Endothelial cell of umbilical vein (primary cell): ENCODE data around the gene PTPRT. TPM values are rescaled to one million over a fixed set of nuclear protein-coding genes. Genes with fewer than 3 reads are reported as not detected.

ENCODE experiments used
- BruUV-seq: library from RNA; stranded (reverse); fragments of 400-500 nt; replicated peaks from 2 replicates; lab custom pipeline; 2021; lab: Mats Ljungman, UMichigan
- CTCF ChIA-PET: fragments of 300-600, 350-600 bp; sonication (Branson Sonifier 250); formaldehyde crosslinking; loops from one replicate; lab custom pipeline; 2021; ENCODE audit warnings: antibody characterized with exemption, inconsistent platforms; lab: Charles Lee
- POLR2A ChIA-PET: fragments of 300-600, 350-600 bp; sonication (Branson Sonifier 250); formaldehyde crosslinking; loops from one replicate; lab custom pipeline; 2021; ENCODE audit warnings: antibody characterized with exemption, inconsistent platforms; lab: Charles Lee
- DNase-seq: peaks from one replicate; pipeline ENCODE4 v3.0.0-alpha.2; 2011; ENCODE audit warnings: low read depth, low spot score
- FAIRE-seq: peaks from 2 replicates; lab custom pipeline; 2011; peaks lifted over from hg19 to GRCh38; lab: Jason Lieb, UNC
- H2AFZ ChIP-seq: 2 replicates; pipeline ENCODE4 v1.6.0; 2012; ENCODE audit warnings: low read depth, low read length, control low read depth, inconsistent platforms
- H3K27ac ChIP-seq: 2 replicates; pipeline ENCODE4 v1.5.1; 2011; ENCODE audit warnings: low read depth, mild to moderate bottlenecking, control low read depth, low read length, moderate library complexity; ENCODE audit not compliant: insufficient read depth
- H3K27me3 ChIP-seq, 2 experiments: 2 replicates each; pipeline versions ENCODE4 v1.6.0 to v1.6.1; 2011; ENCODE audit warnings: low read length in 2 of 2, mixed read lengths in 1 of 2; ENCODE audit not compliant: control insufficient read depth in 2 of 2, insufficient read depth in 2 of 2
- H3K36me3 ChIP-seq, 2 experiments: 2 replicates in 1 of 2; 3 replicates in 1 of 2; pipeline ENCODE4 v1.5.1; 2011; ENCODE audit warnings: low read length in 2 of 2, mild to moderate bottlenecking in 1 of 2, moderate library complexity in 1 of 2; ENCODE audit not compliant: control insufficient read depth in 2 of 2, insufficient read depth in 2 of 2; ENCODE audit errors: extremely low read depth in 1 of 2
- H3K4me1 ChIP-seq: 3 replicates; pipeline ENCODE4 v1.5.1; 2011; ENCODE audit warnings: mild to moderate bottlenecking, low read length; ENCODE audit not compliant: control insufficient read depth, insufficient read depth; ENCODE audit errors: extremely low read depth
- H3K4me2 ChIP-seq: 2 replicates; pipeline ENCODE4 v1.6.1; 2011; ENCODE audit warnings: low read length, control low read depth, mixed read lengths; ENCODE audit not compliant: insufficient read depth
- H3K4me3 ChIP-seq, 3 experiments: fragments of 200-600 bp in 1 of 3; sonication (generic), shearing (Covaris generic) in 1 of 3; replicated peaks in 1 of 3; 2 replicates each; pipeline ENCODE4 v1.5.1; 2011 to 2016; ENCODE audit warnings: control low read depth in 3 of 3, low read length in 3 of 3, mild to moderate bottlenecking in 2 of 3, inconsistent platforms in 1 of 3, low read depth in 1 of 3, moderate library complexity in 1 of 3; ENCODE audit not compliant: insufficient read depth in 1 of 3
- H3K79me2 ChIP-seq: 2 replicates; pipeline ENCODE4 v1.6.0; 2012; ENCODE audit warnings: low read length, inconsistent platforms; ENCODE audit not compliant: control insufficient read depth, insufficient read depth
- H3K9ac ChIP-seq: replicated peaks from 2 replicates; pipeline ENCODE3; 2011; ENCODE audit warnings: low read length, control low read depth; ENCODE audit not compliant: insufficient read depth; ENCODE audit errors: extremely low read depth
- H3K9me1 ChIP-seq: replicated peaks from 3 replicates; pipeline ENCODE4 v1.6.0; 2011; ENCODE audit warnings: mild to moderate bottlenecking, low read length; ENCODE audit not compliant: control insufficient read depth, insufficient read depth; ENCODE audit errors: extremely low read depth
- H3K9me3 ChIP-seq: replicated peaks from 2 replicates; pipeline ENCODE4 v1.5.1; 2012; ENCODE audit warnings: low read length, inconsistent platforms; ENCODE audit not compliant: control insufficient read depth, insufficient read depth
- H4K20me1 ChIP-seq: replicated peaks from 2 replicates; pipeline ENCODE3; 2011; ENCODE audit warnings: mild to moderate bottlenecking, low read length; ENCODE audit not compliant: control insufficient read depth, insufficient read depth; ENCODE audit errors: extremely low read depth
- EZH2 ChIP-seq: IDR thresholded peaks from 2 replicates; pipeline ENCODE4 v1.6.1; 2012; ENCODE audit warnings: borderline replicate concordance, low read depth, mild to moderate bottlenecking, moderate library complexity, low read length, inconsistent platforms; ENCODE audit not compliant: severe bottlenecking
- FOS ChIP-seq: IDR thresholded peaks from 2 replicates; pipeline ENCODE4 v1.6.1; 2011; ENCODE audit warnings: mild to moderate bottlenecking, low read length, moderate library complexity, borderline replicate concordance; ENCODE audit not compliant: insufficient read depth
- GATA2 ChIP-seq: IDR thresholded peaks from 2 replicates; pipeline ENCODE4 v1.7.0; 2011; ENCODE audit warnings: low read depth, mild to moderate bottlenecking, moderate library complexity, mixed read lengths, low read length; ENCODE audit not compliant: insufficient read length, insufficient read depth
- JUN ChIP-seq: IDR thresholded peaks from 2 replicates; pipeline ENCODE4 v1.6.1; 2011; ENCODE audit warnings: borderline replicate concordance, low read depth; ENCODE audit not compliant: insufficient read length, insufficient read depth
- MYC ChIP-seq: IDR thresholded peaks from one replicate; pipeline ENCODE4 v1.6.1; 2011; ENCODE audit warnings: mild to moderate bottlenecking, low read depth, low read length
- POLR2A ChIP-seq: IDR thresholded peaks from 2 replicates; pipeline ENCODE4 v1.6.1; 2012; ENCODE audit warnings: low read depth, mild to moderate bottlenecking, control low read depth, low read length
- POLR2AphosphoS5 ChIP-seq: IDR thresholded peaks from 2 replicates; pipeline ENCODE4 v1.6.1; 2012; ENCODE audit warnings: low read depth, mild to moderate bottlenecking, control low read depth, low read length, moderate library complexity; ENCODE audit not compliant: insufficient read depth
- dilution Hi-C: fragments of 300-500 bp; cut with MboI; formaldehyde crosslinking; loops from one replicate; pipeline ENCODE4 v1.15.0; 2019; ENCODE audit warnings: low sequenced_read_pairs; ENCODE audit not compliant: extremely low pct_ligation_motif_present
- intact Hi-C: fragments of 100-400 bp; cut with micrococcal nuclease; formaldehyde crosslinking; loops from one replicate; pipeline ENCODE4 v1.10.0; 2022
- polyA plus RNA-seq, 4 experiments: library from polyadenylated mRNA; depleted of rRNA in 3 of 4; stranded (reverse) in 3 of 4; unstranded in 1 of 4; fragments of >200 nt; gene quantifications; 2 replicates each; pipeline versions ENCODE4 v1.2.1 to v1.2.3, GENCODE V29; 2011 to 2012; ENCODE audit warnings: missing spikeins in 1 of 4
- total RNA-seq: library from RNA; stranded (reverse); gene quantifications from 2 replicates; pipeline ENCODE4 v1.2.3, GENCODE V29; 2021
- TF ChIP-seq, protein P1 (sequence below): IDR thresholded peaks from 2 replicates; pipeline ENCODE4 v1.6.1; 2011; ENCODE audit not compliant: insufficient read depth, insufficient read length
- TF ChIP-seq, protein P2 (sequence below), 2 donors: IDR thresholded peaks; 1 replicate in 1 of 2; 2 replicates in 1 of 2; pipeline ENCODE4 v1.5.1; 2011; ENCODE audit warnings: low read length in 2 of 2, mild to moderate bottlenecking in 2 of 2, moderate library complexity in 2 of 2, control low read depth in 1 of 2, inconsistent platforms in 1 of 2, low read depth in 1 of 2; ENCODE audit not compliant: insufficient read depth in 1 of 2; ENCODE audit errors: extremely low read depth in 1 of 2

PTPRT gene
- total and polyA plus RNA-seq, 2 donors (not counting 3 experiments of a cell fraction or from before 2014, with no cell fraction given): not detected

DNA sequence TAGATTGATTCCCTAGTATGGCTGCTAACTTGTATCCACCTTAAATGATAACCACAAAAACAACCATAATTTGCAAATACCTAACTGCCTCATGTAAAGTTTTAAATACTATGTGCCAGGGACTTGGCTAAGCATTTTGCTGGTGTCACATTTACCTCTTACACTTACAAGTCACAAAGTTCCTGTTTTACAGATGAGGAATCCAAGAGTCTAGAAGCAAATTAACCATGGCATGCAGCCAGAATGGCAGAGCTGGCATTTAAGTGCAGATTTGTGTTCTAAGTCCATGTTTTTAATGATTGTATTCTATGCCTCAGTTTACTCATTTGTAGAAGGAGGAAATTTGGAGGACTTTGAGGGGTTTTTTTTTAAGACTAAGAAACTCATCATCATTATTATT, 696.7 kb downstream of the PTPRT start:
- no TSS peak for BruUV-seq
- Histone ChIP-seq H3K4me3 (no peak overlapping the region), H3K4me1 (no peaks in the 10 kb centered on the region), H3K27me3 (no peaks in the 10 kb centered on the region), H3K9ac (no peak overlapping the region), H3K36me3 (no peaks in the 10 kb centered on the region), H4K20me1 (no peaks in the 10 kb centered on the region), H3K27ac (no peak overlapping the region), H3K9me3 (peaks cover under 1% of the 10 kb centered on the region), H2AFZ (no peak overlapping the region), H3K79me2 (no peaks in the 10 kb centered on the region), H3K9me1 (no peaks in the 10 kb centered on the region), H3K4me2 (no peak overlapping the region)
- intact Hi-C loops: no loop called here
- dilution Hi-C loops: no loop called here
- FAIRE-seq: no peak
- TF ChIP-seq JUN (no peak), POLR2A (no peak), MYC (no peak), POLR2AphosphoS5 (no peak), FOS (no peak), GATA2 (no peak), EZH2 (no peak)
- TF ChIP-seq, protein P1, sequence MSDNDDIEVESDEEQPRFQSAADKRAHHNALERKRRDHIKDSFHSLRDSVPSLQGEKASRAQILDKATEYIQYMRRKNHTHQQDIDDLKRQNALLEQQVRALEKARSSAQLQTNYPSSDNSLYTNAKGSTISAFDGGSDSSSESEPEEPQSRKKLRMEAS: no peak
- TF ChIP-seq, protein P2, sequence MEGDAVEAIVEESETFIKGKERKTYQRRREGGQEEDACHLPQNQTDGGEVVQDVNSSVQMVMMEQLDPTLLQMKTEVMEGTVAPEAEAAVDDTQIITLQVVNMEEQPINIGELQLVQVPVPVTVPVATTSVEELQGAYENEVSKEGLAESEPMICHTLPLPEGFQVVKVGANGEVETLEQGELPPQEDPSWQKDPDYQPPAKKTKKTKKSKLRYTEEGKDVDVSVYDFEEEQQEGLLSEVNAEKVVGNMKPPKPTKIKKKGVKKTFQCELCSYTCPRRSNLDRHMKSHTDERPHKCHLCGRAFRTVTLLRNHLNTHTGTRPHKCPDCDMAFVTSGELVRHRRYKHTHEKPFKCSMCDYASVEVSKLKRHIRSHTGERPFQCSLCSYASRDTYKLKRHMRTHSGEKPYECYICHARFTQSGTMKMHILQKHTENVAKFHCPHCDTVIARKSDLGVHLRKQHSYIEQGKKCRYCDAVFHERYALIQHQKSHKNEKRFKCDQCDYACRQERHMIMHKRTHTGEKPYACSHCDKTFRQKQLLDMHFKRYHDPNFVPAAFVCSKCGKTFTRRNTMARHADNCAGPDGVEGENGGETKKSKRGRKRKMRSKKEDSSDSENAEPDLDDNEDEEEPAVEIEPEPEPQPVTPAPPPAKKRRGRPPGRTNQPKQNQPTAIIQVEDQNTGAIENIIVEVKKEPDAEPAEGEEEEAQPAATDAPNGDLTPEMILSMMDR (IDR thresholded peaks at IDR 0.05; ENCODE audit: extremely low read depth in 1 of 2, insufficient read depth in 1 of 2, low read depth in 1 of 2, low read length in 2 of 2): no peak
- DNase-seq: no peak
- ChIA-PET CTCF (no interaction called here), POLR2A (no interaction called here)
